Fibroblast of gingiva (primary cell): ENCODE measurements around the gene ATP8A2.

Source experiments
- DNase-seq: peaks from one replicate; pipeline ENCODE4 v3.0.0-alpha.2; 2011; ENCODE audit warnings: low read depth

Gene ATP8A2

DNA sequence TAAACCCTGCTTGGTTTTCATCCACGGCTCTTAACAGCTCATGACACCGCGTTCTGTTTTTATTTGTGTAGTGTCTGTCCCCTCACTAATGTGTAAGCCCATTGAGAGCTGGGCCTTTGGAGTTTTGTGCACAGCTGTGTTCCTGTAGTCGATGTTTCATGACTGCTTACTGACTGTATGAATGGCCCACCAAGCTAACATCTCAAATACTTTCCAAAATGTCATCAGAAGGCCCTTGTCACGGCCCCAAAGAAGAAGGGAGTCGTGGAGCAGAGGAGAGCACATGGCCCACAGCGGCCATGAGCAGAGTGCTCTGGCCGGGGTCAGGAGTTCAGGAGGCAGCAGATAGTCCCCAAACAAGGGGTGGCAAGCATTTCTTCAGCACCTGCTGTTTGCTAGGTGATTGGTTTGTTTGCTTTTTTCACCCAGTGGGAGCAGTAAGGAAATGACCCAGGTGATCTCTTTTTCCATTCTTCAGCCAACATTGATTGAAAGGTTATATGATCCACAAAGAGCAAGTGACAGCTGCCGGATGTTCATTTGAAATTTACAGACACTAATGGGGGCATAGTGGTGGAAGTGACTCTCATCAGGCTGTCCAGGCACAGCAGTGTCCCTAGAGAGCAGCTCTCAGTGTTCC lies 315.2 kb downstream of the ATP8A2 start:
- DNase-seq: no peak

DNA sequence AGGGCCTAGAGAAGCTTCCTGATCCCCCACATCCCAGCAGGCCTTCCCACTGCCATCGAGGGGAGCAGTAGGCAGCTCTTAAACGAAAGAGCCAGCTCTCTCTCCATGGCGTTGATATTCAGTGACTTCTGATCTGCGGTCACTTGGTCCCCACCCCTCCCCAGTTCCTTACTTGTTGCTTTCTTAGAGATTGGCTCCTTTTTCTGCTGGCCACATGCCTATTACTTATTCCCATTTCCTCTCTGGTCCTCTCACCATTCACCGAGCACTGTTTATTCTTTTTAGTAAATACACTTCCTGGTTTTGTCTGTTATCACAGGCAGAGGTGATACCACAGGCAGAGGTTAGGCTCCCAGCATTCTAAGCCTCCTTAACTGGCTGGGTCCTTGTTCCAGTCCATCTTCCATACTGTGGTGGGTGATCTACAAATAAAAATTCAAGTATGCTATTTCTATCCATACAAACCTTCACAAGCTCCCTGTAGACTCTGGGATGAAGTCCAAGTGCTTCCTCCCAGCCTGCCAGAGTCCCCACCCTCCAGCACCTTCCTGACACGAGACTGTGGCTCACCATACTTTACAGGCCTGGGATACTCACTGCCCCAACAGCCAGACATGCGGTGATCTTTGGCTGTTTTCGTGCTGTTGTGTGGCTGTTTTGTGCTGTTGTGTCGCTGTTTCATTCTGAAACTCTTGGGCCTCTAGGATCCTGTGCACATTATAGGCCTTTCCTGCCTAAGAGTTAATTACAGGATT lies 315.9 kb downstream of the ATP8A2 start:
- no peak for DNase-seq

DNA sequence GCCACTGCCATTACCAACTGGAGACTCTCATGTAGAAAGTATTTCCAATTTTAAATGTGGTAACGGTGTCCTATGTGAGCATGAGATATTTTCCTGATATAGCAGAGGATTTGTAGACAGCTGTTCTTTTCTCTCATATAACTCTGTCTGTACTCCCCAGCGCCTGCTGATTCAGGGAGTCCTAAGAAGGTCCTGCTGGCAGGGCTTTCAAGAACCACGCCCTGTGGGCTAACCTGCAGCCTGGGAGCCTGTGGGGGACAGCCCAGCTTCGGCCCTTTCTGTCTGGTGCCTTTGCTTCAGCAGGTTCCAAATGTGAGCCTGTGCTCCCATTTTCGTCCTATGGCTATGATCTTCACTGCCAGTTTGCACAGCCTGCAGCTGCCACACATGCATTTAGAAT lies 316.8 kb downstream of the ATP8A2 start:
- DNase-seq: no peak

DNA sequence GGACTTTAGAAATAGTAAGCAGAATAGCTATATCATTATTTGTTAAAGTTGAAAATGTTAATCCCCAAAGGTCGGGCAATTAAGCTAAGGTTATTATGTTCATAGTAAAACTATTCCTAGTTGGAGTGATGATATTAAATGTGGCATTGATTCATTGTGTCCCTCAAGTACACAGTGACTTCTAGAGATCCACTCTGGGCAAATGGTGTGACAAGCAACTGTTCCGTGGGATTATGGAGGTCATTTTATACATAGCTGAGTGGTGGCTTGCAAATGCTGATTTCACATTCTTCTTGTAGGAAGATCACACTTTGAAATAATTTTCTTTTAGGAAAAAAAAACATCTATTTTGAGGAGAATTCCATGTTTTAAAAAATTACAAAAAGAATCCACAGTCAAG lies 317.8 kb downstream of the ATP8A2 start:
- no peak for DNase-seq

DNA sequence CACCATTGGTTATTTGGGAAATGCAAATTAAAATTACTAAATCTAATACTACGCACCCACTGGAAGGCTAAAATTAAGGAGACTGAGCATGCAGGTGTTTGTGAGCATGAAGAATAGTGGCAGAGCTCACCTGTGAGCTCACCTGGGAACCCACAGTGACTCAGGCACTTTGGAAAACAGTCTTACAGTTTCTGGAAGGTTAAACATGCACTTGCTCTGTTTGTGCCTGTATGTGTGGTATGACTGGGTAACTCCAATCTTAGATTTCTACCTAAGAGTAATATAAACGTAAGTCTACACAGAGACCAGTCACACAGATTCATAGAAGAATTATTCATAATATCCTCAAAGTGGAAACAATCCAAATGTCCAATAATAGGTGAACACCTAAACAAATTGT lies 318.8 kb downstream of the ATP8A2 start:
- no peak for DNase-seq

DNA sequence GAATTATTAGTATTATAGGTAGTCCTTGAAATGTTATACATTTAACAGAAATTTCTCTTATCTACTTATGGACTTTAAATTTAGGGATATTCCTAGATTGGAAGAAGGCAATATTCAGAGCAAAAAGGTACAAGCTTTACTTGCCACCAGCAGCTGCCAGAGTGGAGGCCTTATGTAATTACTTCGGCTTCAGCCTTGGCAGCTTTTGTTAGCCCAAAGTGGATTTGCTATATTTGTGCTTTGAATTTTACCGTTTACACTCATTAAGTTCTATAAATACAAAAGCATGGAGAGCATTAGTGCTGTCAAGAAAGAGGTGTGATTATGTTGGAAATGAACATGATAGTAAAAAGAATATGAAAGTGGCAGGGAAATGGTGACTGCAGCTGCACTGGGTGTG lies 319.9 kb downstream of the ATP8A2 start:
- no peak for DNase-seq

DNA sequence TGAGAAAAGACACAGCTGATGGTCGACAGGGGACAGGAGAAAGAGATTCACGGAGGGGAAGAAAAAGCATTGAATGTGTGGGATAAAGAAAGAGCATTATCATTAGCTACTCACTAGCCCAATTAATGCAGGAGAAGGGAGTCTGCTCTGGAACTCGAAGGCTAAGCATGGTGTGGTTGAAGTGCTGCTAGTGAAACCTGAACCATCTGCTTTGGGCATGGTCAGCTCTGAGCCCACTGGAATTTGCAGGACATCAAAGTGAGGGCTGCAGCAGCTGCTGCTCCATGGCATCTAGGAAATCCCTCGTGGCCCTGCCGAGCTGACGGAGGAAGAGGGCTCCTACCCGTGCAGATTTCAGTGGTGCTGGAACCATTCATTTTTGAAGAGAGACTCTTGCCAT lies 320.3 kb downstream of the ATP8A2 start:
- DNase-seq: no peak

DNA sequence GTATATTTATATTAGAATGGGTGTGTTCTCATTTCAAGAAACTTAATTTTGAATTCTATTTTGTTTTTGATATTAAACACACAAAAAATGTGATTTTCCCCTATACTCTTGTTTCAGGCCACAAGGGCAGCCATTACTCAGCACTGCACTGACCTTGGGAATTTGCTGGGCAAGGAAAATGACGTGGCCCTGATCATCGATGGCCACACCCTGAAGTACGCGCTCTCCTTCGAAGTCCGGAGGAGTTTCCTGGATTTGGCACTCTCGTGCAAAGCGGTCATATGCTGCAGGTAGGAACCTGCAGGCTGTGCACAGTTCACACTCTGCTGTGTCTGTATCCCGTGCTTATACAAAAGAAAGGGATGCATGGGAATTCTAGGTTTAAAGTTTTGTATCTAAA lies 327.3 kb downstream of the ATP8A2 start:
- no peak for DNase-seq

DNA sequence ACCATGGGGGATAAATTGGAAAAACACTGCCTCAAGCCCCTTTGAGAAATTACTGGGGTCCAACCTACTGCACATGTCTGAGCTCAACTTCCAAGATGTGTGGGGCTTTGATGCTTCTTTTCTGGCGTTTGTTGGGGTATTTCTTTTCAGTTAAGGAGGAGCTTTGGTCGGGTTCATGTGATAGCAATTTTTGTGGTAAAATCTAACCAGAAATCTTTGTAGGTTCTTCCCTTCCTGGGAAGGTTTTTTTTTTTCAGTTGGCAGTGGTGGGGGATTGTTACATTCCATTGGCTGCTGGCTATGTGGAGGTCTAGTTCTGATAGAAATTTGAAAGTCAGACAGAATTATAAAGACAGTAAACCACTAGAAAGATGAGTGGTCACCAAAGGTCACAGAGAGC lies 327.8 kb downstream of the ATP8A2 start:
- DNase-seq: no peak

DNA sequence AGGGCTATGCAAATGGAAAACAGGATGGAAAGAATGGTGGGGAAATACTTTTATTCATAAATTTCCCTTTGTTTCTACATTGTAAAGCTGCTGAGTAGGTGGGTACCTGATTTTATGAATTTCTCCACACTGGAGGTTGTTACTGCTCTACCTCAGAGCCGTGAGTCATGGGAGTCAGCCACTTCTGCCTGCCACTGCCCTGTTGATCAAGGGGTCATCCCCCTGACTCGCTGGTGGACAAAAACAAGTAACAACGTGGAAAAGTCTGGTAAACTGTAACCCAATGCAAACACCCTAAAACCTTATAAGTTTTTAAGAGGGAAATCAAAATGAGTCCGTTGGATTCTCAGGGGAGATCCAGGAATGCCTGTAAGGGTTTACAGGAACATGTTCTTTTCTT lies 329.5 kb downstream of the ATP8A2 start:
- DNase-seq: no peak

DNA sequence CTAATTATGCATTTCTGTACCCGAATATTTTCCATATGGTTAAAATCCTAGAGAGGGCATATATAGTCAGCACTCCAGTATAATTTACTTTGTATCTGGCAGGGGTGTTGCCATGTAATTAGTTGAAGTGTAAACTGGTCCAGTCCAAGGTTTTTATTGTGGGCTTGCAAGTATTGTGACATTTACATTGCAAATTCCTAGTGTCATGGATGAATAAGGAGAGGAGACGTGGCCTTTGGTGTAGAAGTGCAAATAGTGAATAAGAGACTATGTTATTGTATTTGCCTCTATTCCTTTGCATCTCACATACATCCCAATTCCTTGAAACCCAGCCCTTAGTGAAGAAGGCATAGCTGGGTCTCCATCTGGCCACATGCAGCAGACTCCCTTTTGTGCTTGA lies 330.6 kb downstream of the ATP8A2 start:
- DNase-seq: no peak

DNA sequence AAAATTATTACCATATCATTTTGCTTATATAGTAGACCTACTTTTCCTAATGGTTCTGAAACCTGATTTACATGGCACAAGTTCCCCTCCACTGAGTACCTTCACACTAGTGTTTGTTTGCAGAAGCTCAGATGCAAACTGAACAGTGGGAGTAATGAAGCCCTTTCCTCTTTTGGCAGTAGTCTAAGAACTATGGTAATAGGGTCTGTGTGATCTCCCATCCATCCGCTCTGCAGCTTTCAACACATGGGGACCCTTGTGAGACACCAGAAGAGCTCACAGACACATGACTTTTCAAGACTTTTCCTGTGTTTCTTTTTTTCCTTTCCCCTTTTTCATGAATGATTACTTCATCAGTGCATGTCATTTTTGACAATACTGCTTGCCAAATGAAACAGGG lies 336.0 kb downstream of the ATP8A2 start:
- DNase-seq: no peak

DNA sequence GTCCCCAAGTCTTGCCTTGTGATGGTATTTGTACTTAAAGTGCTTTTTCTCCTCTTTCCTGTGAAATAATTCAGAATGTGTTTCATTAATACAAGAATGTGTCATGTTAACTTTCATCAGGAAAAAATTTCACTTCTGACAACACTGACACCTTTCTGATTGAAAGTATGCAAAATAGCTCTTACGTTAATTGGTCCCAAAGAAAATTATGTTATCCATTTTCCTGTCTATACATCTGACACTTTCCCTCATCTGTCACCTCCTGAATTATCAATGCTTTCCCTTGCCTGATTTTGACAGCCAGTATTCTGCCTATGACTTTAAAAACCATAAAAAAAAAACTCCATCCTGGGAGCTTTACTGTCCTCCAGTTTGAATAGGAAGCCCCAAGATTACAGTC lies 336.5 kb downstream of the ATP8A2 start:
- no peak for DNase-seq

DNA sequence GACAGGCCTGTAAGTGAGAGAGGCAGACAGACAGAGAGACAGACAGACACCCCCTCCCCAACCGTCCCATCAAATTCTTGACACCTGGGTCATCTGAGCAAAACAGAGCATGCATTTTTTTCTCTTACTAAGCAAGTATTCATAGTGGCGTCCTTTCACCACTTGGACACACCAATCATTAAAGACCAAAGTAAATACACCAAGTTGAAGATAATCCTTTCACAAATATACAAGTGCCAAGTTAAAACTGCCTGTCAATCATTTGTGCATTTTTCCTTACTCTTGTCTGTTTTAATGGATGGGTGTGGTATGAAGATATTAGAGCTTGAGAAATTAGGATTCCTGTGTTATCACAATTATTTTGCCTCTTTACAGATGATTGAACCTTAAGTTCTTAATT lies 337.3 kb downstream of the ATP8A2 start:
- DNase-seq: no peak

DNA sequence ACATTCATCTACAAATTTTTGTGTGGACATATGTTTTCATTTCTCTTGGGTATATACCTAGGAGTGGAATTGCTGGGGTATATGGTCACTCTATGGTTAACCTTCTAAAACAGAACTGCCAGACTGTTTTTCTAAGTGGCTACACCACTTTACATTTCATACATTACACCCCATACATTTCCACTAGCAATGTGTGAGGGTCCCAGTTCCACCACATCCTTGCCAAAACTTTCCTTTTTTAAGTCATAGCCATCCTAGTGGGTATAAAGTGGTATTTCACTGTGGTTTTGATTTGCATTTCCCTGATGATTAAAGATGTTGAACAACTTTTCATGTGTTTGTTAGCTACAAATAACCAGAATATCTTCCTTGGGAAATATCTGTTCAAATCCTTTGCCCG lies 344.0 kb downstream of the ATP8A2 start:
- DNase-seq: no peak

DNA sequence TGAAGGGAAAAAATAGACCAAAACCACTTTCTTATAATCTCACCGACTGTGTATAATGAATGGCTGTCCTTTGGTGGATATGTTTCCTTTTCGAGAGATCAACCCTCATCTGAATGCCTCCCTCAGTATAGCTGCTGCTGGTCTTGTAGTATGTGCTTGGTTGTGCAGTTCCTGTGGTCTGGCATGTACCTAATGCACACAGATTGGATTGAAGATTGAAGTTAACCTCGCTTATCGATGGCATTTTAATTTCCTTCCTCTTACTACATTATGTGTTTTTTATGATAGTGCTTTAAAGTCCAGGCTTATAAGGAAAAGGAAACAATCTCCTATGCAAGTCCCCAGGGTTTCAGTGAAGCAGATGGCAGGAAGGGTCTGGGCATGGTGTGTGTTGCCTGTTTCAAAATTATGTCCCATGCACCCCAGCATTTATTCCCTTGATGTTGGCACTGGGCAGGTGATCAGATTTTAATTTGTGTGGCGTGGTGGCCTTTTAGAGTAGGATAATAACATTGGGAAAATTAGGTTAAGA lies 346.0 kb downstream of the ATP8A2 start:
- no peak for DNase-seq

DNA sequence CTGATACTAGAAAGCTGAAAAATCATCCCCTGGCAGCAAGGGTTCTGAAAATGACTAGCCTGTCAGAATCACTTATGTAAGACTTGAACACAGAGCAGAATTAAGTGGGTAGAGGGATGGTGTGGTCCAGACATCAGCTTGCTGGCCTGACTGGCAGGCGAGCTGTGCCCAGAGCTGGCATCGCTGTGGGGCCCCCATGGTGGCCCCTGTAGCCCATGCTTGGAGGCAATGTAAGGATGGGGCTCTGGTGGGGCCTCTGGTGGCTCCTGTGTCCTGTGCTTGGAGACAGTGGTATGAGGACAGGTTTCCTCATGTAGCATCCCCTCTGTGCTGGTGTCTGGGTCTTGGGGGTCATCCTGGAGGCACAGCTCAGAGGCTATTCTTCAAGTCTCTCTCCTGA lies 347.9 kb downstream of the ATP8A2 start:
- DNase-seq: no peak

DNA sequence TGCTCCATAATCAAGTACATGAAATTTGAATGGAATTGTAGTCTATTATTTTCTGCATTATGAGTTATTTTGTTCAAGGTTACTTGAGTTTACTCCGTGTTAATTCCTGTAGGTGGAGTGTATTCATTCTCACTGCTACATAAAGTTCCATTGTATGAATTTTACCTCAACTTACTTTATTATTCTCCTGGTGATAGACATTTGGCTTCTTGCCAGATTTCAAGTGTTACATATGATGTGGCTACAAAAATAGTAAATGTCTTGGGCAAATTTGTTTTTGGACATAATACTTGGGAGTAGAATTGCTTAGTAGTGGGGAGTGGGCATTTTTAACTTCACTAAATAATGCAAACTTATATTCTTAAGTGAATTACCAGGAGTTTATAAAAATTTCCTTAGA lies 351.1 kb downstream of the ATP8A2 start:
- no peak for DNase-seq

DNA sequence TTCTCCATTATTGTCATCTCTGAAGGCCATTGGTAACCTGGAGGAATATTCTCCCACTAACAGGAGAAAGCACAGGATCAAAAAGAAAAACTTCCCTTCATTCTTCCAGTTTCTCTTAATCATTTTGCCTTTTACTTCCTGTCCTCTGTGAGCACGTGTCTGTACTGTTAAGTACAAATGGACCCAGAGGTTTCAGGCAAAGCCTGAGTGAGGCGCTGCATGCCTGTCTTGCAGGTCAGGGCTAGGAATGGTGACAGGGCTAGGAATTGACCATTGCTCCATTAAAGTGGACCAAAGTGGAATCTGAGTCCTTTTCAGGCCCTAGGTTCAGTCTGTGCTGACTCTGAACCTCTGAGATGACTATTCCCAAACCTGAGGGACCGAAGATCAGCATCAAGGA lies 353.3 kb downstream of the ATP8A2 start:
- DNase-seq: no peak

DNA sequence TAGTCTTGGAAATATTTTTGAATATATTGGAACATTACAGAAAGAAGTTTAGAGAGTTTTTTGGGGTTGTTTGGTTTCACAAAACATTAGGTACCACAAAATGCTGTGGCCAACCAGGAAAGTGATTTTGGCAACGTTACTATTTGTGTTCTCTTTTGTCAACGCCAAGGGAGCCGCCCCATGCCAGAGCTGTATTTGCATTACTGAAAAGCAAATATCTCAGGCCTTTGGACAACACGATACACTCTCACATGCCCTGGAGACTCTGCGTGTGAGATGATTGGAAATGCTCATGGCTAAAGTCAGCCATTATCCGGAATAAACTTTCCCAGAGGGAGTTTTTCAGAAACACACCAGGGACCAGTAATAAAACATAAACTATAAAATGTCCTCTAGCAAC lies 355.5 kb downstream of the ATP8A2 start:
- DNase-seq: no peak

DNA sequence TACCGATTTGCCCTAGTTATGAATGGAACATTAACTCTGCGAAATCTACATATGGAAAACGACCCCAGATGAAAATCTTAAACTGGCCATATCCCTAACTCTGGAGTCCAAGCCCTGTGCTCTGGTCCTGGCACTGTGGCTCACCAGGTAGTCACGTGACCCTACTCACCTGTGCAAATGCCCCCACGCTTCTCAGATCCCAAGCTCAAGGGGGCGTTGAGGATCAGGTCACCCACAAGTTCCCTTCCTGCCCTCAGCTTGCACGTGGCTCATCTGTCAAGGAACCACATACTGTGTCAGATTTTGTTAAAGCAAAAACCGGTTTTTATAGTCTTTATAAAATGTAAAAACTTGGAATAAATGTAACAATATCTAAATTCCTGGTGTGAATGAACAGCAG lies 356.0 kb downstream of the ATP8A2 start:
- no peak for DNase-seq

DNA sequence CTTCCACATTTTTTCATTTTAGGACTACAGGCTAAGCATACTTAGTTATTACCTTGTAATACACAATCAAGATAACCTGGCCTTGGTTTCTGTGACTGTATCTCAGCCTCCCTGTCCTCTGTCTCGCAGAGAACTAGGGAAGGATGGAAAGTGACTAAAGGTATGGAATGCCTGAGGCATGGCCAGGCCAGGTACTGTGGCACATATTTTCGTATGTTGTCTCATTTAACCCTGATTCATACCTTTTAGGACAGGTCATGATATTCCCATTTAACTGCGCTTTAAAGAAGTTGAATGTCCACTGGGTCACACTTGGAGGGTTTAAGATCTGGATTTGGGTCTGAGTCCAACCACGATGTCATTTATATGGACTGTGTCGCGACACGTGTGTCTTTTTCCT lies 357.4 kb downstream of the ATP8A2 start:
- DNase-seq: no peak

DNA sequence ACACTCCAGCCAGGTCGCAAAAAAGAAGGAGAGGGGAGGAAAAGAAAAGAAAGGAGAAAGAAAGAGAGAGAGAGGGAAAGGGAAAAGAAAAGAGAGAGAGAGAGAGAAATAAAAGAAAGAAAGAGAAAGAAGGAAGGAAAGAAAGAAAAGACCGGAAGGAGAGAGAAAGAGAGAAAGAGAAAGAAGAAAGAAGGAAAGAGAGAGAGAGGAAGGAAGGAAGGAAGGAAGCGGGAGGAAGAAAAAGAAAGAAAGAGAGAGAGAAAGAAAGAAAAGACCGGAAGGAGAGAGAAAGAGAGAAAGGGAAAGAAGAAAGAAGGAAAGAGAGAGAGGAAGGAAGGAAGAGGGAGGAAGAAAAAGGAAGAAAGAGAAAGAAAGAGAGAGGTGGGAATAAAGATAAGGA lies 359.3 kb downstream of the ATP8A2 start:
- no peak for DNase-seq

DNA sequence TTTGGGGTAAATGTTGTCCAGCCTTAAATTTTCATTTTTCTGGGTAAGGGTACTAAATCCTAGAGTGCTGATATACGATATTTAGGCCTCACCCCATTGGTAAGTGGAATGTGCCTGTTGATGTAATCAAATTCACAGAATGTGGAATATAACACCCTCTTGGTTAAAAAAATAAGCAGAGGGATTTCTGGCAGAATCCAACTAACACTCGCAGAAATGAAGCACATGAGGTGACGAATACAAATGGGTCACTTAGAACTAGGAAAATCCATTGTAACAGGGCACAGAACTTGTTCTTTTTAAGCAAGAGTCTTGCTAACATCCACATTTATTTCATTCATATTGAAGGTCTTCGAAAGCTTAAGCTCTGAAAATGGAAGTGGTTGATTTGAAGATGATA lies 359.8 kb downstream of the ATP8A2 start:
- no peak for DNase-seq
